Ovary (tissue), 9 donors: ENCODE results near the gene REC114. TPM values are rescaled to one million over a fixed set of nuclear protein-coding genes. Genes with fewer than 3 reads are reported as not detected.
"Not testable (repeated sequence)": the region's sequence is repeated elsewhere in the genome, so short reads cannot be mapped to it uniquely, and the experiment has no call there.

ENCODE experiments used
- DNase-seq, 5 donors: peaks; one replicate each; pipeline ENCODE4 v3.0.0-alpha.2; 2019 to 2020
- H3K27ac ChIP-seq, 2 donors: fragments of 200-600 bp; one replicate each; pipeline versions ENCODE4 v1.5.1 to v1.8.0; 2019 to 2022
- H3K27me3 ChIP-seq: fragments of 200-600 bp; one replicate; pipeline ENCODE4 v1.8.0; 2022
- H3K36me3 ChIP-seq: fragments of 200-600 bp; sonication (generic); one replicate; pipeline ENCODE4 v1.5.1; 2019
- H3K4me1 ChIP-seq: one replicate; pipeline ENCODE4 v1.8.1; 2013; ENCODE audit warnings: mild to moderate bottlenecking, moderate library complexity; ENCODE audit not compliant: insufficient read depth
- H3K4me3 ChIP-seq: fragments of 200-600 bp; sonication (generic); one replicate; pipeline ENCODE4 v1.5.1; 2017
- H3K9me3 ChIP-seq, 2 donors: fragments of 200-600 bp in 1 of 2; sonication (generic) in 1 of 2; one replicate each; pipeline versions ENCODE4 v1.5.1 to v1.8.1; 2013 to 2019; ENCODE audit warnings: mild to moderate bottlenecking in 1 of 2, moderate library complexity in 1 of 2
- EP300 ChIP-seq: sonication (generic); formaldehyde crosslinking; IDR thresholded peaks from one replicate; pipeline ENCODE4 v1.6.1; 2017; ENCODE audit warnings: antibody characterized with exemption
- POLR2A ChIP-seq: fragments of 450-650 bp; IDR thresholded peaks from one replicate; pipeline ENCODE4 v1.6.1; 2017; ENCODE audit warnings: antibody characterized with exemption, mild to moderate bottlenecking, moderate library complexity
- WGBS, 3 donors: extraction: QIAGEN DNeasy Blood & Tissue Kit in 1 of 3; methylation state at CpG; one replicate each; pipeline versions ENCODE4 v1.1.5 to v1.1.7; 2013 to 2017; 5-methylcytosine and 5-hydroxymethylcytosine counted together
- intact Hi-C, 4 donors: fragments of 100-400 bp; cut with DNase I; formaldehyde crosslinking; loops; one replicate each; pipeline versions ENCODE4 v1.11.0 to v1.15.1; 2022 to 2023
- polyA plus RNA-seq, 2 donors: library from polyadenylated mRNA; stranded (reverse); fragments of 200-250 nt in 1 of 2; fragments of 350-450 nt in 1 of 2; fragmentation: Illumina TruSeq in 1 of 2; extraction: RNeasy Lipid Tissue Mini Kit (QIAGEN cat#74804) in 1 of 2; gene quantifications; one replicate each; pipeline ENCODE4 v1.2.3, GENCODE V29; 2013 to 2014
- total RNA-seq, 7 donors: library from RNA; depleted of rRNA in 2 of 7; stranded (reverse); fragments of >200 nt in 2 of 7; fragmentation: NEBNext Ultra II Directional in 3 of 7; extraction: Animal tissue kit (Norgen Biotek cat#: 25700) in 3 of 7; gene quantifications; one replicate each; pipeline versions ENCODE4 v1.1.0 to v1.2.4, GENCODE V29; 2016 to 2023
- TF ChIP-seq, protein P1 (sequence below), 3 donors: fragments of 450-650 bp in 2 of 3; fragments of 200-600 bp in 1 of 3; IDR thresholded peaks; one replicate each; pipeline versions ENCODE4 v1.5.1 to v1.8.0; 2016 to 2022; ENCODE audit warnings: antibody characterized with exemption in 3 of 3, mild to moderate bottlenecking in 1 of 3
- donor health status: DM: no; HTN: no; CAD: no; lungs with moderate emphysema.
- donor health status: DM: no; HTN: no; CAD: no.
- donor health status: Bipolar disorder and iron deficiency.
- donor health status: DM: yes; HTN: yes; CAD: no.
- donor health status: DM: no; HTN: no; CAD: no.
- donor health status: DM: yes; HTN: yes; CAD: no.

The REC114 gene
- total and polyA plus RNA-seq, 9 donors = 0.51 TPM; not detected in 8

DNA sequence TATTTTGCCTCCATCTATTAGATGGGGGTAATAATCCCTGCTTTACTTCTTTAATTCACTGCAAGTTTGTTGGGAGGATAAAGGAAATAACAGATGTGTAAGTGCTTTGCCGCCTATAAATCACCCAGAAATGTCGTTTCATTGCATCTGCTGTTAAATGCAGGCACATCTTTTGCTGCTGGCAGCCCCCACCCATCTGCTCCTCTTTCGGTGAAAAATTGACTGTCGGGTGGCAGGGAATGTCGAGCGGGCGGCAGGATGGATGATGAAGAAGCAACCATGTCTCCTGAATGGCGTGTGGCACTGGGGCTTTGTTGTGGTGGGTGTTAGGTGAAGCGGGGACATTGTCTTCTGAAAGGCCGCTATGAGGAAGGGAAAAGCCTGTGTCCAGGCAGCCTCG is 543 bp upstream of the REC114 start:
- Histone ChIP-seq H3K4me1 (no peaks in the 10 kb centered on the region), H3K9me3 (no peaks in the 10 kb centered on the region), H3K4me3 (no peak overlapping the region), H3K27me3 (no peaks in the 10 kb centered on the region), H3K36me3 (no peaks in the 10 kb centered on the region), H3K27ac (no peak overlapping the region)
- intact Hi-C loops = no loop called here
- 77 to 84% (median 80%) methylated on average over 11 of the region's 11 CpGs for WGBS, 3 donors
- no peak for DNase-seq
- TF ChIP-seq POLR2A = no peak

DNA sequence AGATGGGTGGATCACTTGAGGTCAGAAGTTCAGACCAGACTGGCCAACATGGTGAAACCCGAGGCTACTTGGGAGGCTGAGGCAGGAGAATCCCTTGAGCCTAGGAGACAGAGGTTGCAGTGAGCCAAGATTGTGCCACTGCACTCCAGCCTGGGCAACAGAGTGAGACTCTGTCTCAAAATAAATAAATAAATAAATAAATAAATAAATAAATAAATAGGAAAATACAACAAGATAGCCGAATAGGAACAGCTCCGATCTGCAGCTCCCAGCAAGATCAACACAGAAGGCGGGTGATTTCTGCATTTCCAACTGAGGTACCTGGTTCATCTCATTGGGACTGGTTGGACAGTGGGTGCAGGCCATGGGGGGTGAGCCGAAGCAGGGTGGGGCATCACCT is 4.5 kb downstream of the REC114 start:
- intact Hi-C loops, H3K9me3 ChIP-seq, H3K27me3 ChIP-seq, H3K4me1 ChIP-seq, H3K4me3 ChIP-seq, DNase-seq, H3K27ac ChIP-seq, H3K36me3 ChIP-seq: not testable (repeated sequence)
- 87 to 94% (median 91%) methylated on average over 5 of the region's 5 CpGs for WGBS, 3 donors

DNA sequence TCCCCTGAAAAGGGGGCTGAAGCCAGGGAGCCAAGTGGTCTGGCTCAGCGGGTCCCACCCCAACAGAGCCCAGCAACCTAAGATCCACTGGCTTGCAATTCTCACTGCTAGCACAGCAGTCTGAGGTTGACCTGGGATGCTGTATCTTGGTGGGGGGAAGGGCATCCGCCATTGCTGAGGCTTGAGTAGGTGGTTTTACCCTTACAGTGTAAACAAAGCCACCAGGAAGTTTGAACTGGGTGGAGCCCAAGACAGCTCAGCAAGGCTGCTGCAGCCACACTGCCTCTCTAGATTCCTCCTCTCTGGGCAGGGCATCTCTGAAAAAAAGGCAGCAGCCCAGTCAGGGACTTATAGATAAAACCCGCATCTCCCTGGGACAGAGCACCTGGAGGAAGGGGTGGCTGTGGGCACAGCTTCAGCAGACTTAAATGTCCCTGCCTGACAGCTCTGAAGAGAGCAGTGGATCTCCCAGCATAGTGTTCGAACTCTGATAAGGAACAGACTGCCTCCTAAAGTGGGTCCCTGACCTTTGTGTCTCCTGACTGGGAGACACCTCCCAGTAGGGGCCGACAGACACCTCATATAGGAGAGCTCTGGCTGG is 5.3 kb downstream of the REC114 start:
- H3K27ac ChIP-seq, H3K27me3 ChIP-seq, H3K9me3 ChIP-seq, intact Hi-C loops, DNase-seq, H3K36me3 ChIP-seq, H3K4me1 ChIP-seq, H3K4me3 ChIP-seq: not testable (repeated sequence)
- WGBS, 3 donors = 74 to 89% (median 84%) methylated on average over 5 of the region's 5 CpGs

DNA sequence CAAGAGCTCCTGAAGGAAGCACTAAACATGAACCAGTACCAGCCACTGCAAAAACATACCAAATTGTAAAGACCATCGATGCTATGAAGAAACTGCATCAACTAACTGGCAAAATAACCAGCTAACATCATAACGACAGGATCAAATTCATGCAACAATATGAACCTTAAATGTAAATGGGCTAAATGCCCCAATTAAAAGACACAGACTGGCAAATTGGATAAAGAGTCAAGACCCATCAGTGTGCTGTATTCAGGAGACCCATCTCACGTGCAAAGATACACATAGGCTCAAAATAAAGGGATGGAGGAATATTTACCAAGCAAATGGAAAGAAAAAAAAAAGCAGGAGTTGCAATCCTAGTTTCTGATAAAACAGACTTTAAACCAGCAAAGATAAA is 7.0 kb downstream of the REC114 start:
- H3K4me3 ChIP-seq, DNase-seq, H3K36me3 ChIP-seq, H3K27me3 ChIP-seq, intact Hi-C loops, H3K27ac ChIP-seq, H3K9me3 ChIP-seq, H3K4me1 ChIP-seq: not testable (repeated sequence)
- 85 to 89% (median 88%) methylated on average over 3 of the region's 3 CpGs for WGBS, 3 donors

DNA sequence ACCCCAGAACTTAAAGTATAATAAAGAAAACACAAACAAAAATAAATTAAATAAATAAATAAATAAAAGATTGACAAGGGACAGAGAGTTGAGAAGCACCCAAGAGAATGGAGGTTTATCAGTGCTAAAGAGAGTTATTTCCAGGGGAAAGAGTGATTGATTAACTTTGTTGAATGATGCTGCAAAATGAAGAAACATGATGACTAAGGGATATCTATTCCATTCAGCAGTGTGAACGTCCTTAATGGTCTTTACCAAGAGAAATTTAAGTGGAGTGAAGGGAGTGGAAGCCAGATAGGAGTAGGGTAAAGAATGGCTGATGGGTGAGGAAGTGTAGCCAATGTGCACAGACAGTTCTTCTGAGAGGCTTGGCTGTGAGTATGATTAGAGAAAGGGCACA is 11.1 kb downstream of the REC114 start:
- H3K36me3 ChIP-seq = no peaks in the 10 kb centered on the region
- TF ChIP-seq EP300 (no peak), POLR2A (no peak)
- TF ChIP-seq, protein P1, sequence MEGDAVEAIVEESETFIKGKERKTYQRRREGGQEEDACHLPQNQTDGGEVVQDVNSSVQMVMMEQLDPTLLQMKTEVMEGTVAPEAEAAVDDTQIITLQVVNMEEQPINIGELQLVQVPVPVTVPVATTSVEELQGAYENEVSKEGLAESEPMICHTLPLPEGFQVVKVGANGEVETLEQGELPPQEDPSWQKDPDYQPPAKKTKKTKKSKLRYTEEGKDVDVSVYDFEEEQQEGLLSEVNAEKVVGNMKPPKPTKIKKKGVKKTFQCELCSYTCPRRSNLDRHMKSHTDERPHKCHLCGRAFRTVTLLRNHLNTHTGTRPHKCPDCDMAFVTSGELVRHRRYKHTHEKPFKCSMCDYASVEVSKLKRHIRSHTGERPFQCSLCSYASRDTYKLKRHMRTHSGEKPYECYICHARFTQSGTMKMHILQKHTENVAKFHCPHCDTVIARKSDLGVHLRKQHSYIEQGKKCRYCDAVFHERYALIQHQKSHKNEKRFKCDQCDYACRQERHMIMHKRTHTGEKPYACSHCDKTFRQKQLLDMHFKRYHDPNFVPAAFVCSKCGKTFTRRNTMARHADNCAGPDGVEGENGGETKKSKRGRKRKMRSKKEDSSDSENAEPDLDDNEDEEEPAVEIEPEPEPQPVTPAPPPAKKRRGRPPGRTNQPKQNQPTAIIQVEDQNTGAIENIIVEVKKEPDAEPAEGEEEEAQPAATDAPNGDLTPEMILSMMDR (IDR thresholded peaks at IDR 0.05) = no peak

DNA sequence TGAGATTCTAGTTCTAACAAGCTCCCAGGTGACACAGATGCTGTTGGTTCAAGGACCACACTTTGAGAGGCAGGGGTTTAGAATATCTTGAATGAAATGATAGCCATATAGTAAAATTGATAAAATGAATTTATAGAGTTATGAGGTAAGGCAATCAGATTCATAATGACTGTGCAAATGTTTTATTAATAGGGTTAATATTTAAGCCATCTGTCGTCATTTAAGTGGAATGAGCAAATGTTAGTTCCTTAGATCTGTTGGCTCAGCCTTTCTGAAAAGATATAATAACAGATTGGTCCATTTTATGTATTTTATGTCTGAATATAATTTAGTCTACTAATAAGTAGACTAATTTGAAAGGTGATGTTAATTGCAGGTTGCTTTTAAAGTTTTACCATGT is 12.9 kb downstream of the REC114 start:
- no peaks in the 10 kb centered on the region for H3K9me3 ChIP-seq
- no peaks in the 10 kb centered on the region for H3K36me3 ChIP-seq
- 52 to 76% (median 65%) methylated on average over 1 of the region's 1 CpG for WGBS, 3 donors
- H3K4me1 ChIP-seq = no peaks in the 10 kb centered on the region
- H3K27me3 ChIP-seq = no peaks in the 10 kb centered on the region
- no peak overlapping the region for H3K27ac ChIP-seq
- no peak for DNase-seq
- H3K4me3 ChIP-seq = no peak overlapping the region
- intact Hi-C loops = no loop called here
- TF ChIP-seq, protein P1 (IDR thresholded peaks at IDR 0.05) = no peak
- TF ChIP-seq POLR2A = no peak
- TF ChIP-seq EP300 = no peak

More for the DNA sequence above, 11.1 kb downstream of the REC114 start:
- no peak for DNase-seq
- no peaks in the 10 kb centered on the region for H3K9me3 ChIP-seq
- intact Hi-C loops = no loop called here
- H3K27ac ChIP-seq = no peak overlapping the region
- no peaks in the 10 kb centered on the region for H3K27me3 ChIP-seq
- no peak overlapping the region for H3K4me3 ChIP-seq
- H3K4me1 ChIP-seq = no peaks in the 10 kb centered on the region
- 7 to 14% (median 8%) methylated on average over 1 of the region's 1 CpG for WGBS, 3 donors
